GM06990 (cell line): Measurements from ENCODE around the gene MOB4.
"Not testable (repeated sequence)": the region's sequence is repeated elsewhere in the genome, so short reads cannot be mapped to it uniquely, and the experiment has no call there.

Experiments
- DNase-seq: peaks from one replicate; pipeline ENCODE4 v3.0.0-alpha.2; 2011; ENCODE audit not compliant: insufficient read length; ENCODE audit errors: extremely low read depth
- H3K27me3 ChIP-seq: replicated peaks from 2 replicates; pipeline ENCODE4 v1.6.0; 2011; ENCODE audit warnings: low read length; ENCODE audit not compliant: control insufficient read depth, insufficient read depth
- H3K36me3 ChIP-seq: 2 replicates; pipeline ENCODE4 v1.5.1; 2011; ENCODE audit warnings: low read length; ENCODE audit not compliant: control insufficient read depth, insufficient read depth
- H3K4me3 ChIP-seq: replicated peaks from 2 replicates; pipeline ENCODE4 v1.5.1; 2011; ENCODE audit warnings: low read depth, mild to moderate bottlenecking, control low read depth, low read length
- CTCF ChIP-seq: IDR thresholded peaks from 2 replicates; pipeline ENCODE4 v1.5.1; 2011; ENCODE audit warnings: low read length, control low read depth, mild to moderate bottlenecking, inconsistent platforms; ENCODE audit not compliant: insufficient read depth, poor library complexity, severe bottlenecking

The MOB4 gene

GRCh38 chr2:197515739-197516392, at the start of gene MOB4:
Gene MOB4 (plus strand): TSS chr2:197516066. CDS start chr2:197516087, 21 bp downstream.
- TF ChIP-seq CTCF: no peak
- no peaks in the 10 kb centered on the region for H3K36me3 ChIP-seq
- peak within 1 kb of the TSS; percentile 92 for H3K4me3 ChIP-seq
- DNase-seq: peak; percentile 99
- no peaks in the 10 kb centered on the region for H3K27me3 ChIP-seq

- TF ChIP-seq CTCF: no peak
- H3K27me3 ChIP-seq: no peaks in the 10 kb centered on the region
- DNase-seq: no peak
- no peak overlapping the region for H3K4me3 ChIP-seq
- peaks cover 12% of the 10 kb centered on the region for H3K36me3 ChIP-seq
Measured at GRCh38 chr2:197472166-197472565, 43.7 kb upstream of the MOB4 start.

- Histone ChIP-seq H3K36me3 (peaks cover 10% of the 10 kb centered on the region), H3K4me3 (no peak overlapping the region), H3K27me3 (no peaks in the 10 kb centered on the region)
- DNase-seq: no peak
- TF ChIP-seq CTCF: no peak
Measured at GRCh38 chr2:197477797-197478196, 38.1 kb upstream of the MOB4 start.

GRCh38 chr2:197480165-197481036, 35.5 kb upstream of the MOB4 start:
- Histone ChIP-seq H3K27me3 (no peaks in the 10 kb centered on the region), H3K36me3 (peaks cover 9% of the 10 kb centered on the region), H3K4me3 (no peak overlapping the region)
- no peak for DNase-seq
- TF ChIP-seq CTCF: no peak

GRCh38 chr2:197484248-197484647, 31.6 kb upstream of the MOB4 start:
- H3K36me3 ChIP-seq, DNase-seq: not testable (repeated sequence)

GRCh38 chr2:197486175-197486574, 29.7 kb upstream of the MOB4 start:
- no peak for TF ChIP-seq CTCF
- no peak for DNase-seq
- Histone ChIP-seq H3K4me3 (no peak overlapping the region), H3K36me3 (peaks cover 12% of the 10 kb centered on the region), H3K27me3 (no peaks in the 10 kb centered on the region)

More at GRCh38 chr2:197484248-197484647, 31.6 kb upstream of the MOB4 start:
- H3K4me3 ChIP-seq, H3K27me3 ChIP-seq: not testable (repeated sequence)
